Measurements from ENCODE around the gene OSBPL3.

- TF ChIP-seq CTCF (IDR thresholded peaks at IDR 0.05 in 4 of 5, conservative IDR thresholded peaks at IDR 0.05 in 1 of 5): no peak
- no peak for TF ChIP-seq POLR2A (IDR thresholded peaks at IDR 0.05)
These were observed 90.4 kb downstream of the OSBPL3 start for GRCh38 chr7:24889611-24890010.

All from gastrocnemius medialis (tissue), 4 donors.